ENCODE data around the gene MGAT4C. TPM values are rescaled to one million over a fixed set of nuclear protein-coding genes. Genes with fewer than 3 reads are reported as not detected.

The MGAT4C gene
- total RNA-seq, 1 donor from 2014 or later, result 1.8 TPM

- H3K4me1 Mint-ChIP-seq, result no peaks in the 10 kb centered on the region
- peaks cover 2% of the 10 kb centered on the region for H3K36me3 Mint-ChIP-seq
- H3K9me3 Mint-ChIP-seq, result peaks cover 15% of the 10 kb centered on the region
- no peak overlapping the region for H3K4me3 Mint-ChIP-seq
- no peaks in the 10 kb centered on the region for H3K27me3 Mint-ChIP-seq (ENCODE audit: low read depth)
- no peak for TF ChIP-seq CTCF (IDR thresholded peaks at IDR 0.05; ENCODE audit: unreplicated experiment)
- no peak overlapping the region for H3K27ac Mint-ChIP-seq
- DNase-seq (ENCODE audit: low spot score in 2 of 2, unreplicated experiment in 2 of 2), result no peak
Observed at GRCh38 chr12:85985996-85986395, 270.2 kb downstream of the MGAT4C start.

- H3K4me3 Mint-ChIP-seq, result no peak overlapping the region
- no peaks in the 10 kb centered on the region for H3K36me3 Mint-ChIP-seq
- no peak for TF ChIP-seq CTCF (IDR thresholded peaks at IDR 0.05; ENCODE audit: unreplicated experiment)
- no peak overlapping the region for H3K27ac Mint-ChIP-seq
- DNase-seq (ENCODE audit: low spot score in 2 of 2, unreplicated experiment in 2 of 2), result no peak
- peaks cover 7% of the 10 kb centered on the region for H3K9me3 Mint-ChIP-seq
- H3K27me3 Mint-ChIP-seq (ENCODE audit: low read depth), result no peaks in the 10 kb centered on the region
- no peaks in the 10 kb centered on the region for H3K4me1 Mint-ChIP-seq
Observed at GRCh38 chr12:85983601-85984000, 272.6 kb downstream of the MGAT4C start.

- Mint-ChIP-seq H3K27ac (no peak overlapping the region), H3K36me3 (no peaks in the 10 kb centered on the region), H3K4me3 (no peak overlapping the region), H3K4me1 (no peaks in the 10 kb centered on the region), H3K27me3 (ENCODE audit: low read depth) (no peaks in the 10 kb centered on the region), H3K9me3 (peaks cover 4% of the 10 kb centered on the region)
- DNase-seq (ENCODE audit: low spot score in 2 of 2, unreplicated experiment in 2 of 2), result no peak
- no peak for TF ChIP-seq CTCF (IDR thresholded peaks at IDR 0.05; ENCODE audit: unreplicated experiment)
Observed at GRCh38 chr12:85979641-85980040, 276.6 kb downstream of the MGAT4C start.

GRCh38 chr12:85975716-85976115 lies 280.5 kb downstream of the MGAT4C start:
- no peak for DNase-seq (ENCODE audit: low spot score in 2 of 2, unreplicated experiment in 2 of 2)
- Mint-ChIP-seq H3K27ac (no peak overlapping the region), H3K36me3 (no peaks in the 10 kb centered on the region), H3K4me1 (peaks cover 2% of the 10 kb centered on the region), H3K4me3 (no peak overlapping the region), H3K27me3 (ENCODE audit: low read depth) (no peaks in the 10 kb centered on the region), H3K9me3 (peaks cover 4% of the 10 kb centered on the region)
- no peak for TF ChIP-seq CTCF (IDR thresholded peaks at IDR 0.05; ENCODE audit: unreplicated experiment)

- Mint-ChIP-seq H3K4me3 (no peak overlapping the region), H3K4me1 (peaks cover 2% of the 10 kb centered on the region), H3K36me3 (no peaks in the 10 kb centered on the region), H3K27ac (no peak overlapping the region), H3K9me3 (no peaks in the 10 kb centered on the region), H3K27me3 (ENCODE audit: low read depth) (no peaks in the 10 kb centered on the region)
- DNase-seq (ENCODE audit: low spot score in 2 of 2, unreplicated experiment in 2 of 2), result no peak
- no peak for TF ChIP-seq CTCF (IDR thresholded peaks at IDR 0.05; ENCODE audit: unreplicated experiment)
Observed at GRCh38 chr12:85971800-85972199, 284.4 kb downstream of the MGAT4C start.

GRCh38 chr12:85968606-85969005 lies 287.6 kb downstream of the MGAT4C start:
- H3K9me3 Mint-ChIP-seq, result no peaks in the 10 kb centered on the region
- no peak overlapping the region for H3K27ac Mint-ChIP-seq
- H3K4me1 Mint-ChIP-seq, result peaks cover 2% of the 10 kb centered on the region
- no peak overlapping the region for H3K4me3 Mint-ChIP-seq
- no peak for DNase-seq (ENCODE audit: low spot score in 2 of 2, unreplicated experiment in 2 of 2)
- H3K36me3 Mint-ChIP-seq, result no peaks in the 10 kb centered on the region
- no peaks in the 10 kb centered on the region for H3K27me3 Mint-ChIP-seq (ENCODE audit: low read depth)
- TF ChIP-seq CTCF (IDR thresholded peaks at IDR 0.05; ENCODE audit: unreplicated experiment), result no peak
